ENCODE results near the gene SGMS2.

SGMS2 gene

DNA sequence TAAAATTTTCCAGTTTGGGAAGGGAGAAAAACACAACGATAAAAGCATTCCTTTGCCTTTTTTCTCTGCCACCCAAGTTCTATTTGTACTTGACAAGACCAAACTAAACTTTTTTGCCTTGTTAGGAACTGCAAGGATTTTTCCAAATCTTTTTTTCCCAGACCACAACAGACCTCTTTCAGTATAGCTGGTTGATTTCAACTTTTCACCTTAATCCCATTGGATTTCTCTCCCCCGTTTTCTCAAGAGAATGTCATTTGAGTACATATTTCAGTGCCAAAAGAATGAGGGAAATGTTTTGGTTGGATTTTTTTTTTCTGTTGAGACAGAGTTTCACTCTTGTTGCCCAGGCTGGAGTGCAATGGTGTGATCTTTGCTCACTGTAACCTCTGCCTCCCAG, 18.5 kb upstream of the SGMS2 start:
- Histone ChIP-seq H3K4me1 (ENCODE audit: insufficient read depth, low read length) (no peaks in the 10 kb centered on the region), H3K27me3 (ENCODE audit: insufficient read depth, low read length) (no peaks in the 10 kb centered on the region), H3K4me3 (ENCODE audit: low read length) (no peak overlapping the region), H3K36me3 (ENCODE audit: insufficient read depth, low read length) (no peaks in the 10 kb centered on the region), H3K9me3 (ENCODE audit: insufficient read depth, low read depth, low read length) (no peaks in the 10 kb centered on the region), H3K9ac (ENCODE audit: low read depth, low read length) (no peak overlapping the region), H3K27ac (ENCODE audit: low read depth, low read length) (no peak overlapping the region)
- 96% methylated on average over 2 of the region's 2 CpGs for whole genome bisulfite sequencing

DNA sequence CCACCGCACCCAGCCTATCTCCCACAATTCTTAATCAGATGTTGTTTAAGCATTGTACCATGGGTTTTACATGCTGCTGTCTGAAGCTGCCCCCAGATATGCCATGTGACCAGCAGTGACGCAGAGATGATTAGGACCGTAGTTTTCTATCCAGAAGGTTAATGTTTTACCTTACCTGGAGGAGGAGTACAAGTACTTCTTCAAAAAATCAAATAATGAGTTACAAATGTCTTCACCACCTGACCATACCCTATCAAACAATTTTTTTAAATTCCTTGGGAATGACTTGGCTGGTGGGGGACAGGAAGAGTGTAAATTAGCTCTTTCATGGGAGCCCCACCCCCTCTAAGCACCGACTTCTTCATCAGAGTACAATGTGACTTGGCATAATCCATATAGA, 16.2 kb upstream of the SGMS2 start:
- Histone ChIP-seq H3K4me1 (ENCODE audit: insufficient read depth, low read length) (no peaks in the 10 kb centered on the region), H3K27ac (ENCODE audit: low read depth, low read length) (no peak overlapping the region), H3K9me3 (ENCODE audit: insufficient read depth, low read depth, low read length) (no peaks in the 10 kb centered on the region), H3K4me3 (ENCODE audit: low read length) (no peak overlapping the region), H3K36me3 (ENCODE audit: insufficient read depth, low read length) (no peaks in the 10 kb centered on the region), H3K27me3 (ENCODE audit: insufficient read depth, low read length) (no peaks in the 10 kb centered on the region), H3K9ac (ENCODE audit: low read depth, low read length) (no peak overlapping the region)
- WGBS, result 98% methylated on average over 3 of the region's 4 CpGs

DNA sequence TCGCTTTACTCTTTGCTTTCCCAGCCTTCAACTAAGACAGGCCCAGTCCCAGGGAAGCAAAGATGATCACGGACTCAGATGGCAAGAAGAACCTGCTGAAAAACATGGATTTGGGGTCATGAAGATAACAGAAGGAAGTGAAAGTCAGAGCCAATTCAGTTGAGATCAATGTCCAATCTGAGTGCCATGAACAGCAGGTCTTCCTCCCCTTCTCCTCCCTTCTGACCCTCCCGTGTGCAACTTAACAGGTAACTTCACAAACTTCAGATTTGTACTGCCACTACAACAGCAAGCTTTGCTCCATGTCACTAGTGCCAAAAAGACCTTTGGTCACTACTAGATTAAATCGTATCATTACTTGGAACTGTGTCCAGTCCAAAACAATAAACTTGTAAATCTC, 15.5 kb upstream of the SGMS2 start:
- no peaks in the 10 kb centered on the region for H3K4me1 ChIP-seq (ENCODE audit: insufficient read depth, low read length)
- H3K27me3 ChIP-seq (ENCODE audit: insufficient read depth, low read length), result no peaks in the 10 kb centered on the region
- H3K4me3 ChIP-seq (ENCODE audit: low read length), result no peak overlapping the region
- H3K9ac ChIP-seq (ENCODE audit: low read depth, low read length), result no peak overlapping the region
- WGBS, result 95% methylated on average over 4 of the region's 4 CpGs
- H3K27ac ChIP-seq (ENCODE audit: low read depth, low read length), result no peak overlapping the region
- no peaks in the 10 kb centered on the region for H3K36me3 ChIP-seq (ENCODE audit: insufficient read depth, low read length)
- H3K9me3 ChIP-seq (ENCODE audit: insufficient read depth, low read depth, low read length), result no peaks in the 10 kb centered on the region

DNA sequence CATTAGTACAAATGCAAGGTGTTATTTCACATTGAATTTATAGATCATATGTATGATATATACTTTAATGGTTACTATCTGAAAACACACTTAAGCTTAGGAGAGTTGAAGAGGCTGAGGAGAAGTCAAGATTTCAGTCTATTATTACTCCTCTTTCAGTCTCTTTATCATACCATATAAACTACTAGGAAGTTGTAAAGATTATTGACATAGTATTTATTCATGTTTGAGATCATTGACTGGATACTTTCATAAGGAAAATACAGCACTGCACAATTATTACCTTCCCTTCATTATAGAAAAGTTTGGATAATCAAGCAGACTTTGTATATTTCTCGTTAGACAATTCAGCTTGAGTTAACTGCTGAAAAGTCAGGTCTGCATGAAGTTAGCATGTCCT, 10.0 kb upstream of the SGMS2 start:
- Histone ChIP-seq H3K27ac (ENCODE audit: low read depth, low read length) (no peak overlapping the region), H3K9me3 (ENCODE audit: insufficient read depth, low read depth, low read length) (no peaks in the 10 kb centered on the region), H3K4me3 (ENCODE audit: low read length) (no peak overlapping the region), H3K9ac (ENCODE audit: low read depth, low read length) (no peak overlapping the region), H3K36me3 (ENCODE audit: insufficient read depth, low read length) (no peaks in the 10 kb centered on the region), H3K4me1 (ENCODE audit: insufficient read depth, low read length) (no peaks in the 10 kb centered on the region), H3K27me3 (ENCODE audit: insufficient read depth, low read length) (peaks cover 19% of the 10 kb centered on the region)
- 89% methylated on average over 1 of the region's 1 CpG for WGBS

DNA sequence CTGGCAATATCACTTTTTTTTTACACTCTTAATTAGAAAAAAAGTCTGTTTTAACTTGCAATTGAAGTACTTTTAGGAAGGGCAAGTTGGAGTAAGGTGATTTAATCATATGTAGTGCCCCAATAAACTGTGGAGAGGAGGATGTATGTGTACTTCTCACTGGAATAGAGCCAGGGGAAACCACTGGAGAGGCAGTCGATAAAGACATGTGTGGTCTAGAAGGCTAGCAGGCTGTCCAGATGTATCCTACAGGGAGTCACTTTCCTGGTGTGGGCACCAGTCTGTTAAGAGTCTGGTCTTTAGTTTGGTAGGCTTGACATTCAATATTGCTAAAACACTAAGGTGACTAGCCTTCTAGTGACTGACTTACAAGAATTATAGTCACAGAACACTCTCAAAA, 9.6 kb upstream of the SGMS2 start:
- WGBS, result 96% methylated on average over 1 of the region's 1 CpG
- Histone ChIP-seq H3K36me3 (ENCODE audit: insufficient read depth, low read length) (no peaks in the 10 kb centered on the region), H3K9ac (ENCODE audit: low read depth, low read length) (no peak overlapping the region), H3K9me3 (ENCODE audit: insufficient read depth, low read depth, low read length) (no peaks in the 10 kb centered on the region), H3K27ac (ENCODE audit: low read depth, low read length) (no peak overlapping the region), H3K4me3 (ENCODE audit: low read length) (no peak overlapping the region), H3K4me1 (ENCODE audit: insufficient read depth, low read length) (no peaks in the 10 kb centered on the region), H3K27me3 (ENCODE audit: insufficient read depth, low read length) (peaks cover 23% of the 10 kb centered on the region)

DNA sequence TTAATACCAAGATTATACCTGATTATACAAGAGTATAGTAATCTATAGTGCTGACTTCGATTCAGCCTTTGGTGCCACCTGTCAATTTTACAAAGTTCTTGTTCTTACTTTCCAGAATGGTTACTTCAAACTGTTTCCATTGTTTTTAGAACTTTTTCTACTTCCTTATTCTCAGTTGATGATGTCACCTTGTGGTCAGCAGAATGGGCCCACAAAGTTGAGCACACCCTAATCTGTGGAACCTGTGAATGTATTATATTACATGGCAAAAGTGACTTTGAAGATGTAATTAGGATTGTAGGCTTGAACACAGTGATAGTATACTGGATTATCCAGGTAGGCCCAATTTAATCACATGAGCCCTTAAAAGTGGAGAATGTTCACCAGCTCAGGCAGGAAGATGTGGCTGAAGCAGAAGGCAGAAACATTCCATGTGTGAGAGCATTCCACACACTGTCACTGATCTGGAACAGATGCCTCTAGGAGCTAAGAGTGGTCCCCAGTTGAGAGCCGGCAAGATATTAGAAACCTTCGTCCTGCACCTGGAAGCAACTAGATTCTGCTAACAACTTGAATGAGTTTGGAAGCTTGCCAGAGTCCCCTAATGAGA, 6.3 kb upstream of the SGMS2 start:
- Histone ChIP-seq H3K36me3 (ENCODE audit: insufficient read depth, low read length) (no peaks in the 10 kb centered on the region), H3K9ac (ENCODE audit: low read depth, low read length) (no peak overlapping the region), H3K9me3 (ENCODE audit: insufficient read depth, low read depth, low read length) (no peaks in the 10 kb centered on the region), H3K4me3 (ENCODE audit: low read length) (no peak overlapping the region), H3K27ac (ENCODE audit: low read depth, low read length) (no peak overlapping the region), H3K27me3 (ENCODE audit: insufficient read depth, low read length) (peaks cover 55% of the 10 kb centered on the region), H3K4me1 (ENCODE audit: insufficient read depth, low read length) (no peaks in the 10 kb centered on the region)
- 91% methylated on average over 3 of the region's 3 CpGs for WGBS

DNA sequence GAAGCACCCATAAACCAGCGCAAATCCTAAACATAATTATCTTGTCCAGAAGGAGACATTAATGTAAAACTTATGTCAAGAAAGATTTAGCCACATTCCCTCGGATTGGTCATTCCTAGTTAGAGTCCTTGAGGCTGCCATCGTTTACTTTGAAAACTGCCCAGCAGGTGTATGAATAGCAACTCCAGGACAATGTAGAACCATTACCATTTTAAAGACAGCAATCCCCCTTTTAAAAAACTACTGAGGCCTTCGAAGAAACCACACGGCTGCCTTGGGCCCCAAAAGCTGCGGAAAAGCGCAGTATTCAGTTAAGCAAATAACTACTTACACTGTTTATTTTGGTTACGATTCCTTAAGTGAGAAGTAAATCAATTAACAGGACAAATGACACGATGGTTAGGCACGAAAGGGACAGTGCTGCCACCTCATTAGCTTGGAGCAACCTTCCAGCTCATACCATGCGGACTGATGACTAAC, 822 bp upstream of the SGMS2 start:
- H3K4me1 ChIP-seq (ENCODE audit: insufficient read depth, low read length), result peaks cover 8% of the 10 kb centered on the region; the same call in 1 of the 2 replicates
- no peaks in the 10 kb centered on the region for H3K36me3 ChIP-seq (ENCODE audit: insufficient read depth, low read length)
- H3K27me3 ChIP-seq (ENCODE audit: insufficient read depth, low read length), result peaks cover 100% of the 10 kb centered on the region
- WGBS, result 5% methylated on average over 11 of the region's 11 CpGs
- H3K4me3 ChIP-seq (ENCODE audit: low read length), result peak overlapping the region; percentile 61
- H3K9me3 ChIP-seq (ENCODE audit: insufficient read depth, low read depth, low read length), result no peaks in the 10 kb centered on the region
- H3K27ac ChIP-seq (ENCODE audit: low read depth, low read length), result peak overlapping the region; percentile 36; the same call in 1 of the 2 replicates
- H3K9ac ChIP-seq (ENCODE audit: low read depth, low read length), result peak overlapping the region; percentile 32; the same call in 1 of the 2 replicates

DNA sequence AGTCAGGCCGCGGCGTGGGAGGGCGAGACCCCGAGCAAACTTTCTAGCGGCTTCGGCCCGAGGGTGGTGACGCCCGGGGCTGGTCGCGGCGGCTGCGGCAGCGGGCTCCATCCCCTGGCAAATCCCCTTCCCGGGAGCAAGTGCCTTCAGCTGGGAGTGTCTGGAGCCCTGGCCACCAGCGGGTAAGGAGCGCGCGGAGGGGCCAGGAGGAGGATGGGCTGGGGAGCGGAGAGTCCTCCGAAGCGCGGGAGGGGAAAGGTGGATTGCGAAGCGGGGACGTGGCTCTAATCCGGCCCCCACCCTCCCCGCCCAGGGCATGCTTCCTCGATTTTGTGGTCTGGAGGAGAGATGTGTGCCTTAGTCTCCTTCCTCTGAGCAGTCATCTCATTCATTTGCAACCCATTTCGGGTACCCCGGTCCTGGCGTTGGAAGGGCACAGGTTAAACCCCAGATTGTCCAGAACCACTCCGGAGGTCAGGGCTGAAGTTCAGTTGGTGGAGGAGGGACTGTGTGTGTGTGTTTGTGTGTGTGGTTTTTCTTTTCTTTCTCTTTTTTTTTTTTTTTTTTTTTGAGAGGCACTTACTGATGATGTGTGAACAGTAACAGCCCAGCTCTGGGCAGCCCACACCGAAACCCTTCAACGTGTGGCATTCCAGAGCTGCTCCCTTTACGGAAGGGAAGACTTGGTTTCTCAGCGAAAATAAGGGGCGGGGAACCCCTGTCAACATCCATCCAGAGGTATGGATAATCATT, 516 bp downstream of the SGMS2 start:
- WGBS, result under 1% methylated on average over 33 of the region's 39 CpGs
- Histone ChIP-seq H3K27ac (ENCODE audit: low read depth, low read length) (no peak overlapping the region), H3K9ac (ENCODE audit: low read depth, low read length) (peak overlapping the region; percentile 32), H3K4me3 (ENCODE audit: low read length) (peak overlapping the region; percentile 61), H3K4me1 (ENCODE audit: insufficient read depth, low read length) (peaks cover 8% of the 10 kb centered on the region; the same call in 1 of the 2 replicates), H3K9me3 (ENCODE audit: insufficient read depth, low read depth, low read length) (no peaks in the 10 kb centered on the region), H3K36me3 (ENCODE audit: insufficient read depth, low read length) (no peaks in the 10 kb centered on the region), H3K27me3 (ENCODE audit: insufficient read depth, low read length) (peaks cover 92% of the 10 kb centered on the region)

DNA sequence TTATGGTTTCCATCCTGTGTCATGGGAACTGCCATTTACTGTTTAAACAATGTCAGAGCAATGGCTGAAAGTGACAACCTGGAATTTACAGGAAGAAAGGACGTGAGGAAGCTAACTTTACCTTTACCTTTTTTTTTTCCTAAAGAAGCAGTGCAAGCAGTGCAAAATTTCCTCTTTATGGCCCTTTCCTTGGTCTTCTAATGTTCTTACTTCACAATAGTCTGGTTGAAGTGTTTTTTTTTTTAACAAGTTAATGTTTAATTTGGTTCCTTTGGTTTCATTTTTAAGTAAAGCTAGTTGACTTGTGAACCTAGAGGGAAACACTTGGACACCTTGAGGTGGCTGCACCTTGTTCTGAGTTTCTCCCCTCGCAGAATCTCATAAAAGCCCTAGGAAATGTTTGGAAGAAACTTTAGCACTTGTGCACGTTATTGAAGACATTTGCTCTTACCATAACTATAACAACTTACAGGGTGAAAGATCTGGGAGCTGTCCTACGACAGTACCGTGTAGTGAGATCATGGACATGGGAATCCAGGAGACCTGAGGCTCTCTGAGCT, 1.8 kb downstream of the SGMS2 start:
- Histone ChIP-seq H3K27ac (ENCODE audit: low read depth, low read length) (no peak overlapping the region), H3K4me3 (ENCODE audit: low read length) (no peak overlapping the region), H3K9me3 (ENCODE audit: insufficient read depth, low read depth, low read length) (no peaks in the 10 kb centered on the region), H3K36me3 (ENCODE audit: insufficient read depth, low read length) (no peaks in the 10 kb centered on the region), H3K9ac (ENCODE audit: low read depth, low read length) (no peak overlapping the region), H3K4me1 (ENCODE audit: insufficient read depth, low read length) (peaks cover 8% of the 10 kb centered on the region; the same call in 1 of the 2 replicates), H3K27me3 (ENCODE audit: insufficient read depth, low read length) (peaks cover 80% of the 10 kb centered on the region)
- 84% methylated on average over 5 of the region's 5 CpGs for WGBS

DNA sequence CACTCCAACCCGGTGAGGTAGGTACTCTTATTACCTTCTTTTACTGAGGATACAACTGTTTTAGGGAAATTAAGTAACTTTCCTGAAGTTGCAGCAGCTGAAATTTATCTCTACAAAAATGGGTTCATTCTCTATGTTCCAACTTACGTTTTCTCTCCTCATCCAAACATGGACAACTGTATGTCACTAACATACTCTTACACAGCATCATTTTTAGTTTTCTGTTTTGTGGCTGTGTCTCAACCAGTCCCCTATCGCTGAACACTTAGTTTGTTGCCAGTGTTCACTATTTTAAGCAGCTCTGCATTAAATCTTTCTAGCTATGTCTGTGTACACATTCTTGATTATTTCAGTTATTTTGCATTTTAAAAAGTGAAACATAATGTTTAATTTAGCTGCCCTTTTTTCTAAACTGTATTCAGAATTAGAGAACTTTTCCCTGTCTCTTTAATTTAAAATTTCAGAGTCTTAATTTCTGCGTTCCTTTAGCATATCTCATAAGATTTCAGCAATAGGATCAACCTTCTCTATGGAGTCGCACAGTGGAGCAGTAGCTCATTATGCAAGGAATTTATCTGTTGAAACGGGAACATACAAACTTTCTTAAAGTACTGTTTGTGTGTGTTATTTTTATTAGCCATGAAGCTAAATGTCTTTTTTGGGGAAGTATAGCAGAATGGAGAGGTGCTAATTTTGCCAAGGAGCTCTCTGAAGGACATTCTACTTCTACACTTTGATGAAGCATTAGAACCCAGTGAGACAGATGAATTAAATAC, 3.8 kb downstream of the SGMS2 start:
- H3K27ac ChIP-seq (ENCODE audit: low read depth, low read length), result no peak overlapping the region
- H3K36me3 ChIP-seq (ENCODE audit: insufficient read depth, low read length), result no peaks in the 10 kb centered on the region
- H3K9me3 ChIP-seq (ENCODE audit: insufficient read depth, low read depth, low read length), result no peaks in the 10 kb centered on the region
- H3K4me3 ChIP-seq (ENCODE audit: low read length), result no peak overlapping the region
- peaks cover 18% of the 10 kb centered on the region for H3K4me1 ChIP-seq (ENCODE audit: insufficient read depth, low read length)
- no peak overlapping the region for H3K9ac ChIP-seq (ENCODE audit: low read depth, low read length)
- 96% methylated on average over 6 of the region's 6 CpGs for WGBS
- H3K27me3 ChIP-seq (ENCODE audit: insufficient read depth, low read length), result peaks cover 62% of the 10 kb centered on the region

DNA sequence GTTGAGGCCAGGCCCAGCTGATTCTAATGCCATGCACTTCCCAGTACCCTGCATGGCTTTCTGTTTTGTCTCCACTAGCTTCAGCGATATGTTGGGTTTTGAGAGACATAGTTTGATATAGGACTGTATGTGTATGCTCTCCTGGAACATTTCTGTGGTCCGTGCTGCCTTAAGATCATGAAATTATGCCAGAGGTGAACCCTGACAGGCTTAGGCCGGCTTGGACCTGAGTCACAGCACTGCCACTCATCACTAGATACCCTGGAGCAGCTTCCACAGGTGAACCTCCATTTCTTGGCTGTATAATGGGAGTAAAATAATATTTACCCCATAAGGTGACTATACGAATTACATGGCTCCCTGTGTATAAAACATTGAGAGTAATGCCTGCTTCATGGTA, 6.4 kb downstream of the SGMS2 start:
- Histone ChIP-seq H3K4me1 (ENCODE audit: insufficient read depth, low read length) (peaks cover 14% of the 10 kb centered on the region), H3K4me3 (ENCODE audit: low read length) (no peak overlapping the region), H3K9me3 (ENCODE audit: insufficient read depth, low read depth, low read length) (peaks cover 4% of the 10 kb centered on the region; the same call in 1 of the 2 replicates), H3K36me3 (ENCODE audit: insufficient read depth, low read length) (no peaks in the 10 kb centered on the region), H3K9ac (ENCODE audit: low read depth, low read length) (no peak overlapping the region), H3K27ac (ENCODE audit: low read depth, low read length) (no peak overlapping the region), H3K27me3 (ENCODE audit: insufficient read depth, low read length) (peaks cover 36% of the 10 kb centered on the region)
- WGBS, result 89% methylated on average over 4 of the region's 4 CpGs

All from HUES64 (cell line).